Tibial artery (tissue), 4 donors: Measurements from ENCODE around the gene RNU7-1.

Source experiments
- DNase-seq, 2 donors: peaks; one replicate each; pipeline ENCODE4 v3.0.0-alpha.2; 2019
- H3K27ac ChIP-seq, 2 donors: fragments of 200-600 bp; sonication (generic) in 1 of 2; 1 replicate in 1 of 2; 2 replicates in 1 of 2; pipeline ENCODE4 v1.5.1; 2018 to 2019; ENCODE audit warnings: mild to moderate bottlenecking in 1 of 2
- H3K27me3 ChIP-seq, 2 donors: fragments of 200-600 bp; sonication (generic) in 1 of 2; one replicate each; pipeline versions ENCODE4 v1.5.1 to v1.6.0; 2016 to 2019
- H3K36me3 ChIP-seq, 3 donors: fragments of 200-600 bp; sonication (generic) in 2 of 3; one replicate each; pipeline ENCODE4 v1.5.1; 2016 to 2019; ENCODE audit warnings: mild to moderate bottlenecking in 2 of 3
- H3K4me1 ChIP-seq, 4 donors: fragments of 200-600 bp; sonication (generic) in 2 of 4; 1 replicate in 3 of 4; 2 replicates in 1 of 4; pipeline ENCODE4 v1.5.1; 2016 to 2019
- H3K4me3 ChIP-seq, 2 donors: fragments of 200-600 bp; sonication (generic) in 1 of 2; 1 replicate in 1 of 2; 2 replicates in 1 of 2; pipeline ENCODE4 v1.5.1; 2018 to 2019; ENCODE audit warnings: mild to moderate bottlenecking in 2 of 2
- H3K9me3 ChIP-seq, 3 donors: fragments of 200-600 bp; sonication (generic) in 1 of 3; one replicate each; pipeline ENCODE4 v1.5.1; 2016 to 2019
- CTCF ChIP-seq, 2 experiments: fragments of 200-600 bp in 1 of 2; fragments of 450-650 bp in 1 of 2; IDR thresholded peaks; one replicate each; pipeline ENCODE4 v1.5.1; 2017 to 2019; ENCODE audit warnings: antibody characterized with exemption in 2 of 2, mild to moderate bottlenecking in 1 of 2, moderate library complexity in 1 of 2
- intact Hi-C: fragments of 100-400 bp; cut with DNase I; formaldehyde crosslinking; loops from one replicate; pipeline ENCODE4 v1.15.0; 2023; ENCODE audit warnings: low total_unique reads

Gene RNU7-1

GRCh38 chr12:6947615-6948014 is 4.0 kb downstream of the RNU7-1 start:
- H3K27me3 ChIP-seq: no peaks in the 10 kb centered on the region
- no peak for TF ChIP-seq CTCF (IDR thresholded peaks at IDR 0.05)
- no peaks in the 10 kb centered on the region for H3K9me3 ChIP-seq
- H3K36me3 ChIP-seq: peaks cover 0 to 21% (median 14%) of the 10 kb centered on the region in 3 donors
- intact Hi-C loops: loop anchor here (10.0 kb wide), 1 partner anchor 167 kb away; no protein-coding TSS in a partner anchor
- H3K4me3 ChIP-seq: no peak overlapping the region
- peaks cover 0 to 28% (median 25%) of the 10 kb centered on the region in 4 donors for H3K4me1 ChIP-seq
- no peak overlapping the region for H3K27ac ChIP-seq
- no peak for DNase-seq

GRCh38 chr12:6948873-6949594 is 5.4 kb downstream of the RNU7-1 start:
- Histone ChIP-seq H3K27ac (no peak overlapping the region), H3K9me3 (no peaks in the 10 kb centered on the region), H3K27me3 (no peaks in the 10 kb centered on the region), H3K36me3 (peaks cover 0 to 21% (median 14%) of the 10 kb centered on the region in 3 donors), H3K4me1 (peaks cover 0 to 20% (median 18%) of the 10 kb centered on the region in 4 donors), H3K4me3 (no peak overlapping the region)
- intact Hi-C loops: loop anchor here (10.0 kb wide), 1 partner anchor 166 kb away; no protein-coding TSS in a partner anchor
- TF ChIP-seq CTCF (IDR thresholded peaks at IDR 0.05): no peak
- no peak for DNase-seq

- H3K9me3 ChIP-seq: no peaks in the 10 kb centered on the region
- intact Hi-C loops: no loop called here
- H3K27me3 ChIP-seq: no peaks in the 10 kb centered on the region
- DNase-seq: no peak
- TF ChIP-seq CTCF (IDR thresholded peaks at IDR 0.05): no peak
- peaks cover 0 to 26% (median 13%) of the 10 kb centered on the region in 3 donors for H3K36me3 ChIP-seq
- no peak overlapping the region for H3K4me3 ChIP-seq
- H3K4me1 ChIP-seq: peaks cover 0 to 12% (median 12%) of the 10 kb centered on the region in 4 donors
- H3K27ac ChIP-seq: no peak overlapping the region
These were observed 6.8 kb downstream of the RNU7-1 start for GRCh38 chr12:6950401-6950801.

- peaks cover 0 to 26% (median 7%) of the 10 kb centered on the region in 3 donors for H3K36me3 ChIP-seq
- intact Hi-C loops: no loop called here
- H3K4me3 ChIP-seq: peak within 1 kb of the TSS; percentile 35 to 43
- H3K27me3 ChIP-seq: no peaks in the 10 kb centered on the region
- H3K9me3 ChIP-seq: no peaks in the 10 kb centered on the region
- no peak for TF ChIP-seq CTCF (IDR thresholded peaks at IDR 0.05)
- DNase-seq: no peak
- peak within 1 kb of the TSS in 1 of 2 donors; percentile 36 for H3K27ac ChIP-seq
- peaks cover 0 to 7% (median 6%) of the 10 kb centered on the region in 4 donors for H3K4me1 ChIP-seq
These were observed 7.4 kb downstream of the RNU7-1 start, which contains the start of gene PTPN6 for GRCh38 chr12:6950811-6951540. PTPN6 (plus strand) TSS chr12:6951356; CDS start chr12:6951513, 157 bp downstream.

- H3K9me3 ChIP-seq: no peaks in the 10 kb centered on the region
- TF ChIP-seq CTCF (IDR thresholded peaks at IDR 0.05): no peak
- no peaks in the 10 kb centered on the region for H3K27me3 ChIP-seq
- peak overlapping the region; percentile 35 to 43 for H3K4me3 ChIP-seq
- peaks cover 0 to 22% (median 5%) of the 10 kb centered on the region in 3 donors for H3K36me3 ChIP-seq
- DNase-seq: no peak
- peak overlapping the region in 1 of 2 donors; percentile 36 for H3K27ac ChIP-seq
- intact Hi-C loops: no loop called here
- H3K4me1 ChIP-seq: no peaks in the 10 kb centered on the region
These were observed 8.0 kb downstream of the RNU7-1 start for GRCh38 chr12:6951551-6952120.
